Glutamatergic neuron (in vitro differentiated cells): Measurements from ENCODE around the gene AGAP2. TPM values are rescaled to one million over a fixed set of nuclear protein-coding genes. Genes with fewer than 3 reads are reported as not detected.

Experiments
- DNase-seq: peaks from one replicate; pipeline ENCODE4 v3.0.0; 2022
- H3K27ac Mint-ChIP-seq: one replicate; pipeline ENCODE4 v1.8.0; 2020; ENCODE audit warnings: mild to moderate bottlenecking, mixed read lengths, inconsistent platforms; ENCODE audit not compliant: unreplicated experiment
- H3K27me3 Mint-ChIP-seq: one replicate; pipeline ENCODE4 v1.8.0; 2020; ENCODE audit warnings: mild to moderate bottlenecking, moderate library complexity, mixed read lengths, inconsistent platforms; ENCODE audit not compliant: unreplicated experiment
- H3K36me3 Mint-ChIP-seq: one replicate; pipeline ENCODE4 v1.8.0; 2020; ENCODE audit warnings: mild to moderate bottlenecking, mixed read lengths, inconsistent platforms; ENCODE audit not compliant: unreplicated experiment
- H3K4me1 Mint-ChIP-seq: one replicate; pipeline ENCODE4 v1.8.0; 2020; ENCODE audit warnings: mild to moderate bottlenecking, low read depth, mixed read lengths, inconsistent platforms; ENCODE audit not compliant: unreplicated experiment
- H3K4me3 Mint-ChIP-seq: one replicate; pipeline ENCODE4 v1.8.0; 2020; ENCODE audit warnings: mild to moderate bottlenecking, mixed read lengths, inconsistent platforms; ENCODE audit not compliant: unreplicated experiment
- H3K9me3 Mint-ChIP-seq: one replicate; pipeline ENCODE4 v1.8.0; 2020; ENCODE audit warnings: mild to moderate bottlenecking, moderate library complexity, mixed read lengths, inconsistent platforms; ENCODE audit not compliant: unreplicated experiment
- CTCF ChIP-seq: fragments of 200-600 bp; sonication (generic); IDR thresholded peaks from one replicate; pipeline ENCODE4 v1.5.0; 2021; ENCODE audit not compliant: partially characterized antibody, unreplicated experiment
- total RNA-seq: library from RNA; stranded (reverse); fragmentation: NEBNext Ultra II Directional; extraction: Animal tissue kit (Norgen Biotek cat#: 25700); gene quantifications from one replicate; pipeline ENCODE4 v1.2.1, GENCODE V29; 2021; ENCODE audit not compliant: unreplicated experiment

AGAP2 gene
- total RNA-seq, 1 donor from 2014 or later, result 45.5 TPM

GRCh38 chr12:57751788-57752667 is 13.5 kb upstream of the AGAP2 start, which contains the start of gene CDK4:
TSS of gene CDK4 (minus strand) at chr12:57752310. CDS start at chr12:57751717, 593 bp downstream.
- Mint-ChIP-seq H3K4me1 (peaks cover 28% of the 10 kb centered on the region), H3K9me3 (peaks cover 22% of the 10 kb centered on the region), H3K27me3 (peaks cover 19% of the 10 kb centered on the region), H3K27ac (peak within 1 kb of the TSS; percentile 100), H3K36me3 (peaks cover 8% of the 10 kb centered on the region), H3K4me3 (peak within 1 kb of the TSS; percentile 100)
- no peak for TF ChIP-seq CTCF
- peak; percentile 99 for DNase-seq

GRCh38 chr12:57751432-57751787 is 12.9 kb upstream of the AGAP2 start:
- H3K4me3 Mint-ChIP-seq, result peak overlapping the region; percentile 100
- peaks cover 19% of the 10 kb centered on the region for H3K27me3 Mint-ChIP-seq
- peaks cover 7% of the 10 kb centered on the region for H3K36me3 Mint-ChIP-seq
- no peak for TF ChIP-seq CTCF
- H3K4me1 Mint-ChIP-seq, result peaks cover 24% of the 10 kb centered on the region
- H3K27ac Mint-ChIP-seq, result peak overlapping the region; percentile 100
- DNase-seq, result no peak
- peaks cover 22% of the 10 kb centered on the region for H3K9me3 Mint-ChIP-seq

- Mint-ChIP-seq H3K9me3 (peaks cover 22% of the 10 kb centered on the region), H3K4me1 (peaks cover 21% of the 10 kb centered on the region), H3K27me3 (peaks cover 24% of the 10 kb centered on the region), H3K36me3 (peaks cover 3% of the 10 kb centered on the region), H3K4me3 (peak overlapping the region; percentile 100), H3K27ac (peak overlapping the region; percentile 100)
- no peak for TF ChIP-seq CTCF
- no peak for DNase-seq
These were observed 12.3 kb upstream of the AGAP2 start for GRCh38 chr12:57750561-57751431.

GRCh38 chr12:57749061-57749460 is 10.5 kb upstream of the AGAP2 start:
- DNase-seq, result no peak
- H3K27me3 Mint-ChIP-seq, result peaks cover 25% of the 10 kb centered on the region
- H3K4me1 Mint-ChIP-seq, result peaks cover 24% of the 10 kb centered on the region
- TF ChIP-seq CTCF, result no peak
- H3K36me3 Mint-ChIP-seq, result peaks cover 3% of the 10 kb centered on the region
- H3K4me3 Mint-ChIP-seq, result no peak overlapping the region
- no peak overlapping the region for H3K27ac Mint-ChIP-seq
- H3K9me3 Mint-ChIP-seq, result peaks cover 28% of the 10 kb centered on the region

- Mint-ChIP-seq H3K9me3 (peaks cover 15% of the 10 kb centered on the region), H3K27ac (peak overlapping the region; percentile 96), H3K4me3 (peak overlapping the region; percentile 92), H3K4me1 (peaks cover 8% of the 10 kb centered on the region), H3K36me3 (peaks cover 3% of the 10 kb centered on the region), H3K27me3 (peaks cover 18% of the 10 kb centered on the region)
- TF ChIP-seq CTCF, result no peak
- no peak for DNase-seq
These were observed 7.5 kb upstream of the AGAP2 start for GRCh38 chr12:57746025-57746424.
